GM23338 (cell line): ENCODE measurements around the gene MFAP3.

Experiments used
- CREB1 ChIP-seq: fragments of 250-450 bp; sonication (Bioruptor Pico); IDR thresholded peaks from 2 replicates; pipeline ENCODE4 v1.5.0; 2020; ENCODE audit warnings: low read depth, mild to moderate bottlenecking, moderate library complexity
- CTCF ChIP-seq, 2 experiments: fragments of 200-600 bp in 1 of 2; sonication (generic) in 1 of 2; conservative IDR thresholded peaks; 2 replicates each; pipeline versions ENCODE4 v1.5.1 to v1.6.1; 2016 to 2017; ENCODE audit warnings: antibody characterized with exemption in 2 of 2, low read depth in 2 of 2, mild to moderate bottlenecking in 2 of 2, moderate library complexity in 1 of 2
- EZH2 ChIP-seq: fragments of 200-600 bp; sonication (generic); IDR thresholded peaks from one replicate; pipeline ENCODE4 v1.8.0; 2017; ENCODE audit warnings: antibody characterized with exemption, mild to moderate bottlenecking, low read depth; ENCODE audit not compliant: unreplicated experiment
- EZH2phosphoT487 ChIP-seq: fragments of 200-600 bp; sonication (generic); IDR thresholded peaks from one replicate; pipeline ENCODE4 v1.8.1; 2018; ENCODE audit warnings: antibody characterized with exemption; ENCODE audit not compliant: unreplicated experiment
- NANOG ChIP-seq: IDR thresholded peaks from 2 replicates; pipeline ENCODE4 v1.6.1; 2016; ENCODE audit warnings: antibody characterized with exemption, borderline replicate concordance
- POLR2AphosphoS5 ChIP-seq: IDR thresholded peaks from 2 replicates; pipeline ENCODE4 v1.6.1; 2016; ENCODE audit warnings: antibody characterized with exemption, low read depth
- ZNF114 ChIP-seq: fragments of 250-450 bp; sonication (Bioruptor Pico); IDR thresholded peaks from 2 replicates; pipeline ENCODE4 v1.5.0; 2020; ENCODE audit warnings: mild to moderate bottlenecking, moderate library complexity

GRCh38 chr5:154055201-154055600 is 16.4 kb downstream of the MFAP3 start:
- TF ChIP-seq EZH2 (no peak), POLR2AphosphoS5 (no peak), CTCF (conservative IDR thresholded peaks at IDR 0.05; ENCODE audit: low read depth in 2 of 2) (no peak), EZH2phosphoT487 (no peak), ZNF114 (CRISPR knock-in tag) (no peak), CREB1 (CRISPR knock-in tag) (no peak), NANOG (no peak)
